NB4 (cell line): ENCODE measurements around the gene CPVL.

Source experiments
- DNase-seq: peaks from one replicate; pipeline ENCODE4 v3.0.0; 2010; ENCODE audit warnings: low read depth
- H3K4me3 ChIP-seq: one replicate; pipeline ENCODE4 v1.5.1; 2011; ENCODE audit warnings: mild to moderate bottlenecking, low read depth, low read length, moderate library complexity
- CTCF ChIP-seq: IDR thresholded peaks from one replicate; pipeline ENCODE4 v1.5.1; 2012; ENCODE audit warnings: low read depth, low read length
- MAX ChIP-seq: IDR thresholded peaks from 2 replicates; pipeline ENCODE4 v1.6.1; 2011; ENCODE audit warnings: low read depth, low read length
- MYC ChIP-seq: IDR thresholded peaks from 2 replicates; pipeline ENCODE4 v1.6.1; 2011; ENCODE audit warnings: low read depth, low read length
- POLR2A ChIP-seq: IDR thresholded peaks from 2 replicates; pipeline ENCODE4 v1.6.1; 2011; ENCODE audit warnings: mild to moderate bottlenecking; ENCODE audit not compliant: insufficient read length; ENCODE audit errors: extremely low read depth

CPVL gene

GRCh38 chr7:29044554-29044953, 101.8 kb downstream of the CPVL start:
- DNase-seq = no peak
- TF ChIP-seq POLR2A = no peak
- no peak overlapping the region for H3K4me3 ChIP-seq

GRCh38 chr7:29043576-29043975, 102.8 kb downstream of the CPVL start:
- H3K4me3 ChIP-seq = no peak overlapping the region
- no peak for TF ChIP-seq MYC
- no peak for TF ChIP-seq POLR2A
- no peak for TF ChIP-seq MAX
- TF ChIP-seq CTCF = no peak
- no peak for DNase-seq

GRCh38 chr7:29042824-29043231, 103.5 kb downstream of the CPVL start:
- no peak overlapping the region for H3K4me3 ChIP-seq
- TF ChIP-seq POLR2A = no peak
- TF ChIP-seq MAX = no peak
- TF ChIP-seq CTCF = no peak
- no peak for TF ChIP-seq MYC
- no peak for DNase-seq

- DNase-seq = no peak
- H3K4me3 ChIP-seq = no peak overlapping the region
- TF ChIP-seq POLR2A = no peak
- no peak for TF ChIP-seq CTCF
- no peak for TF ChIP-seq MAX
- TF ChIP-seq MYC = no peak
These were observed 104.3 kb downstream of the CPVL start for GRCh38 chr7:29041991-29042390.

GRCh38 chr7:29040579-29040925, 105.8 kb downstream of the CPVL start:
- no peak for TF ChIP-seq MYC
- TF ChIP-seq CTCF = no peak
- TF ChIP-seq POLR2A = no peak
- no peak for TF ChIP-seq MAX
- DNase-seq = no peak
- H3K4me3 ChIP-seq = no peak overlapping the region

GRCh38 chr7:29039821-29040578, 106.3 kb downstream of the CPVL start:
- no peak overlapping the region for H3K4me3 ChIP-seq
- DNase-seq = no peak
- TF ChIP-seq MAX (no peak), CTCF (no peak), POLR2A (no peak), MYC (no peak)
